Left lung (tissue), 10 donors: Measurements from ENCODE around the gene FOXO1. TPM values are rescaled to one million over a fixed set of nuclear protein-coding genes. Genes with fewer than 3 reads are reported as not detected.

Experiments used
- ATAC-seq: fragments of 200-7000 bp; cut with Tn5 transposase; one replicate; pipeline ENCODE4 v1.9.1; 2020; ENCODE audit warnings: moderate library complexity
- DNase-seq, 4 donors: peaks; one replicate each; pipeline ENCODE4 v3.0.0-alpha.2; 2013 to 2020
- H3K27ac ChIP-seq, 2 donors: fragments of 200-600 bp; sonication (generic) in 1 of 2; one replicate each; pipeline versions ENCODE4 v1.5.0 to v1.8.0; 2020 to 2021
- H3K27me3 ChIP-seq, 2 donors: fragments of 200-600 bp; sonication (generic) in 1 of 2; one replicate each; pipeline versions ENCODE4 v1.5.0 to v1.8.0; 2020 to 2021
- H3K36me3 ChIP-seq, 2 donors: fragments of 200-600 bp; sonication (generic) in 1 of 2; one replicate each; pipeline versions ENCODE4 v1.5.0 to v1.8.0; 2020 to 2021
- H3K4me1 ChIP-seq, 2 donors: fragments of 200-600 bp; one replicate each; pipeline ENCODE4 v1.8.0; 2021
- H3K4me3 ChIP-seq, 2 donors: fragments of 200-600 bp; sonication (generic) in 1 of 2; one replicate each; pipeline versions ENCODE4 v1.5.0 to v1.8.0; 2020 to 2021; ENCODE audit warnings: mild to moderate bottlenecking in 1 of 2
- H3K9me3 ChIP-seq, 2 donors: fragments of 200-600 bp; sonication (generic) in 1 of 2; one replicate each; pipeline versions ENCODE4 v1.5.0 to v1.8.0; 2020 to 2021
- intact Hi-C, 2 donors: fragments of 100-400 bp; cut with DNase I; formaldehyde crosslinking; loops; one replicate each; pipeline versions ENCODE4 v1.11.2 to v1.14.2; 2022
- polyA plus RNA-seq, 6 donors: library from polyadenylated mRNA; unstranded; fragments of 120-200 nt; gene quantifications; one replicate each; pipeline ENCODE4 v1.2.1, GENCODE V29; 2013; ENCODE audit not compliant: insufficient read length in 6 of 6
- total RNA-seq, 2 donors: library from RNA; stranded (reverse); fragmentation: NEBNext Ultra II Directional; extraction: Animal tissue kit (Norgen Biotek cat#: 25700); gene quantifications; one replicate each; pipeline ENCODE4 v1.2.1, GENCODE V29; 2021
- TF ChIP-seq, protein P1 (sequence below), 2 donors: fragments of 200-600 bp; sonication (generic) in 1 of 2; IDR thresholded peaks; one replicate each; pipeline versions ENCODE4 v1.5.0 to v1.8.0; 2021; ENCODE audit warnings: antibody characterized with exemption in 2 of 2
- donor health status: DM: no; HTN: yes; CAD: no.
- donor health status: DM: no; HTN: no; CAD: no.

Gene FOXO1
- total and polyA plus RNA-seq, 8 donors, result 12.1 to 24.0 (median 13.8) TPM

DNA sequence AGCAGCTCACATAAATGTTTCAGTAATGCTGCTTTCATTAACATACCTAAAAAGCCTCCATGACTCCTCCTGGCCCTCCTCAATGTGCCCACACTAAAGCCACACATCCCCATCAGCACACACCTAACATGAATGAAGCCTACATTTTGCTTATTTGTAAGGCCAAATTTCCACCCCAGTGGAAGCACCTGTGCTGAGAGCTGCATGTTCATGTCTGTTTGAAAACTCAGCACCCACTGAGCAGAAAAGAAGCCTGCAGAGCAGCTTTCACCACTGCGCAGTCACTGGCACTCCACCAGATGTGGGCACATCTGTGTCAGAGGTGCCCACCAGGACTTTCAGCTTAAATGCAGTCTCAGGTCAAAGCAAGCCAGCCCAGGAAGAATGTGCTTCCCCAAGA is 93.5 kb downstream of the FOXO1 start:
- TF ChIP-seq, protein P1, sequence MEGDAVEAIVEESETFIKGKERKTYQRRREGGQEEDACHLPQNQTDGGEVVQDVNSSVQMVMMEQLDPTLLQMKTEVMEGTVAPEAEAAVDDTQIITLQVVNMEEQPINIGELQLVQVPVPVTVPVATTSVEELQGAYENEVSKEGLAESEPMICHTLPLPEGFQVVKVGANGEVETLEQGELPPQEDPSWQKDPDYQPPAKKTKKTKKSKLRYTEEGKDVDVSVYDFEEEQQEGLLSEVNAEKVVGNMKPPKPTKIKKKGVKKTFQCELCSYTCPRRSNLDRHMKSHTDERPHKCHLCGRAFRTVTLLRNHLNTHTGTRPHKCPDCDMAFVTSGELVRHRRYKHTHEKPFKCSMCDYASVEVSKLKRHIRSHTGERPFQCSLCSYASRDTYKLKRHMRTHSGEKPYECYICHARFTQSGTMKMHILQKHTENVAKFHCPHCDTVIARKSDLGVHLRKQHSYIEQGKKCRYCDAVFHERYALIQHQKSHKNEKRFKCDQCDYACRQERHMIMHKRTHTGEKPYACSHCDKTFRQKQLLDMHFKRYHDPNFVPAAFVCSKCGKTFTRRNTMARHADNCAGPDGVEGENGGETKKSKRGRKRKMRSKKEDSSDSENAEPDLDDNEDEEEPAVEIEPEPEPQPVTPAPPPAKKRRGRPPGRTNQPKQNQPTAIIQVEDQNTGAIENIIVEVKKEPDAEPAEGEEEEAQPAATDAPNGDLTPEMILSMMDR (IDR thresholded peaks at IDR 0.05), result no peak
- no peak for ATAC-seq
- H3K27ac ChIP-seq, result no peak overlapping the region

DNA sequence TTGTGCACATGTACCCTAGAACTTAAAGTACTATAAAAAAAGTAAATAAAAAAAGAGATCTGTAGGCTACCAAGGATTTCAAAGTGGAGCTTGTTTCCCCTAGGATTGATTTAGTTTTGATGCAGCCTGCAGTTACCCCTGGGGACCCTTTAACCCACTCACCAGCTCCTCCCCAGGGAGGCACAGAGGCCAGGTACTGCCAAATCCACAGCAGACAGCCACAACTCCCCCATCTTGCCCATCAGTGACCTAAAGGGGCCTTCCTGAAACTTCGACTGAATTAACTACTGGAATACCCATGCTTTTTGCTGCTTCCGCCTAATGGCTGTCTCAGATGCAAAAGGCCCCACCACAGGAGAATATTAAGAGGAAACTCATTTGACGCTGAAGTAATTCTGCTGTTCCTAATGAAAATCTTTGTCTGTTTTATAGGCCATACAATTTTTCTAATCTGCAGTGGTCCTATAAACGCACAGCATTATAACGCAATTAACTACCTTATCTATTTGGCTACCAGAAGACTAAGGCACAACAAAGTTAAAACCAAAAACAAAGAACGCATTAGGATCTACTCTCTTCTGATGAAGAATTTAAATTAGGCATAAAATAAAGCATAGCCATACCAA is 95.0 kb downstream of the FOXO1 start:
- H3K4me1 ChIP-seq, result peaks cover 0 to 10% of the 10 kb centered on the region in 2 donors
- intact Hi-C loops, result no loop called here
- no peak overlapping the region for H3K27ac ChIP-seq
- H3K36me3 ChIP-seq, result no peaks in the 10 kb centered on the region
- no peaks in the 10 kb centered on the region for H3K9me3 ChIP-seq
- ATAC-seq, result no peak
- no peak for DNase-seq
- TF ChIP-seq, protein P1 (IDR thresholded peaks at IDR 0.05), result no peak
- H3K27me3 ChIP-seq, result no peaks in the 10 kb centered on the region
- no peak overlapping the region for H3K4me3 ChIP-seq

More for the DNA sequence above, 93.5 kb downstream of the FOXO1 start:
- Histone ChIP-seq H3K36me3 (no peaks in the 10 kb centered on the region), H3K4me3 (no peak overlapping the region), H3K9me3 (no peaks in the 10 kb centered on the region), H3K27me3 (no peaks in the 10 kb centered on the region), H3K4me1 (peaks cover 0 to 15% of the 10 kb centered on the region in 2 donors)
- no peak for DNase-seq
- intact Hi-C loops, result no loop called here

DNA sequence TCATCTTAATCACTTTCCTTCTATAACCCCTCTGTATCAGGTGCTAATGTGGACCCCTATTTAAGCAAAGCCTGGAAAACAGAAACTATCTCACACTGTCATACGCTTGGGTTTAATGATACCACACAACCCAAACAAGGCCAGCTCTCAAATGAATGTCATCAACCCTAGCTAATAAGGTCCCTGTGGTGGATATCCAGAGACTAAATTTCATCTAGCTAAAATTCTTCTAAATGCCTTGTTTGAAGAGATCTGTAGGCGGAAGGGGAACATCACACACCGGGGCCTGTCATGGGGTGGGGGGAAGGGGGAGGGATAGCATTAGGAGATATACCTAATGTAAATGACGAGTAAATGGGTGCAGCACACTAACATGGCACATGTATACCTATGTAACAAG is 95.5 kb downstream of the FOXO1 start:
- TF ChIP-seq, protein P1 (IDR thresholded peaks at IDR 0.05), result no peak
- intact Hi-C loops, result no loop called here
- H3K36me3 ChIP-seq, result no peaks in the 10 kb centered on the region
- ATAC-seq (no peak), DNase-seq (no peak)
- H3K27me3 ChIP-seq, result no peaks in the 10 kb centered on the region
- H3K4me1 ChIP-seq, result peaks cover 0 to 12% of the 10 kb centered on the region in 2 donors
- no peak overlapping the region for H3K4me3 ChIP-seq
- no peaks in the 10 kb centered on the region for H3K9me3 ChIP-seq
- H3K27ac ChIP-seq, result no peak overlapping the region

DNA sequence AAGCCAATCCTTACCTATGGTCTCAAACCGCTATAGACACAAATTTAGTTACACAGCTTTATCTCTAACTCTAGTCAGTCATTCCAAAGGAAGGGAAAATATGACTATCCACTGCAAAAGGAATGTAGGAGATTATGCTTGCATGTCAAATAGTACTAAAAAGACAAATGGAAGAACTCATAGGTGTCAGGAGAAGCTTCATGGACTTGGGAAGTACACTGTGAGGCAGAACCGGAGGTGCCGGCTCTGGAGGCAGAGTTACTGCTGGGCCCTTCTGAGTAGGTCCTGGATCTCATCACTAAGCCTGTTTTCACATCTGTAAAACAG is 97.5 kb downstream of the FOXO1 start:
- Histone ChIP-seq H3K36me3 (no peaks in the 10 kb centered on the region), H3K4me3 (no peak overlapping the region), H3K4me1 (peaks cover 8 to 31% of the 10 kb centered on the region in 2 donors), H3K9me3 (no peaks in the 10 kb centered on the region), H3K27me3 (no peaks in the 10 kb centered on the region), H3K27ac (no peak overlapping the region)
- DNase-seq, result no peak
- intact Hi-C loops, result no loop called here
- TF ChIP-seq, protein P1 (IDR thresholded peaks at IDR 0.05), result no peak
- ATAC-seq, result no peak

DNA sequence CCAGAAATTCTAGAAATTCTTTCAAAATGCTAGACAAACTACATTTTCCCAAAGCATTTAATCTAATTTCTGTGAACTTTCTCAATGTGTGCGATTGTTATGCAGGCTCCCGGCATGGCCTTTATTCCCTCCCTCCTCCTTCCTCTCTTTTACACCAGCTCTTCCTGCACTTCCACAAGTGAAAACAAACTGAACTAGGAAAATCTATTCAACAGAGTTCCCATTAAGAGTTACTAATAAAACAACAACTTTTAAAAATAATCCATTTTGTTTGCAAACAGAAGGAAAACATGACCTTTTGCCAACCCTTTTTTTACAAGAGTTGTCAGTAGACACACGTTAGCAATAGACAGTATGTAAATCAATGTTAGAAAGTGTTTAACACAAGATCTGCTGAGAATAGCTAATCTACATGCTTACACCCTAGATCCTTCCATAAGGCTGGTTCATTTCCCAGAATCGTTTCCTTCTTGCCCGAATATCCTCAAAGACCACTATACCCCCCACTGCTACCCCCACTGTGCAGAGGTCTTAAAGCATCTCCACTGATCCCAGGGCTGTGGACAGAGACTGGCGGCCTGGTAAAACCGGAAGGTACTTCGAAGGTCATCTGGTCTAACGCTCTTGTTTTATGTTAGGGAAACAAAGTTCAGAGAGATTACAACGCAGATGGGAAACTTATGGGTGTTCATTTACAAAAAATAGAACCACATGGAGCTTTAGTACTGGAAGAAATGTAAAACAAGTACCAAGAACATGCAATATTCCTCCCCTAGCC is 98.0 kb downstream of the FOXO1 start:
- DNase-seq, result no peak
- H3K9me3 ChIP-seq, result no peaks in the 10 kb centered on the region
- TF ChIP-seq, protein P1 (IDR thresholded peaks at IDR 0.05), result no peak
- no peaks in the 10 kb centered on the region for H3K27me3 ChIP-seq
- no peak overlapping the region for H3K4me3 ChIP-seq
- ATAC-seq, result no peak
- H3K4me1 ChIP-seq, result peaks cover 13 to 37% of the 10 kb centered on the region in 2 donors
- no peaks in the 10 kb centered on the region for H3K36me3 ChIP-seq
- no peak overlapping the region for H3K27ac ChIP-seq
- intact Hi-C loops, result no loop called here
